Inflammatory macrophage treated with lipopolysaccharide for 1 hour (primary cell): ENCODE measurements around the gene BAZ2A.
A peak's percentile ranks its signal among the peaks of the same experiment; 100 is the strongest.

Source experiments
- DNase-seq, 2 donors: peaks; one replicate each; pipeline ENCODE4 v3.0.0-alpha.2; 2020 to 2022

Gene BAZ2A

DNA sequence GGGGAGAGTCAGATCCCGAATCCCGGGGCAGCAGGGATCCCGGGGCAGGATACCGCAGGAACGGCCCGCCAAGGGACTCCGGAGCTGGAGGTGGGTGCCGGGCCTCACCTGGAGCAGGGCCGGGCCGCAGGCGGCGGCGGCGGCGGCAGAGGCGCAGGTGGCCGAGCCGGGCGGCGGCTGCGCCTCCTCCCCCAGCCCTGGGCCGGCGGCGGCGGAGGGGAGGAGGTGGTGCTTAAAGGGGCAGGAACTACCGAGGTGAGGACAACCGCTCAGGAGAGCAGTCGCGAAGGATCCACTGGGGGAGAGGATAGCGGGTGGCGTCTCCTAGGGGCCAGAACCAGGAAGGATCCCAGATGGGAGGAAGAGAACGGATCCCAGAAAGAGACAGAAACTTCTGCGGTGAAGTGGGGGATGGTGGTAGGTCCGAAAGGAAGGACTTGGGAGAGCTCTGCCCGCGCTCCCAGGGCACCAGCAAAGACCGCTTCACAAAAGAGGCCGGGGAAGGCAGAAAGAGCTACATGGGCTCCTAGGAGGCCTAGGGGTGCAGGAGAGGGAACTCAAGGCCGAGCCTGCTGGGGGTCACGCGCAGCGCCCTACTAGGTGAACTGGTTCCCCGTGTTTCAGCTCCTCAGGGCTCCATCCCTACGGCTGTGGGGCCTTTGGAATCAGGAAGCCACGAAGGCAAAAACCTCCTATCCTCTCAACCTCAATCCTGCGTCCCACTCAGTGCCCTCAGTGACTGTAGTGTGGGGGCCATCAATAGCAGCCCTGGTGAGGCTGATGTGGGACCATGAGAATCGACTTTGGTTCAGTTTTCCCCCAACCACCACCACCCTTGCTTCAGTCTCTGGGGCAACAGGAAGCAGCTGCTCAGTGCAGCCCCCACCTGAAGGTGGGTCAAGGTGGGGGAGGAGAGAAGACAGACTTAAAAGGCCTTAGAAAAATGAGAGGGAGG, 5.0 kb upstream of the BAZ2A start:
- peak in 1 of 2 donors; percentile 27 for DNase-seq

- DNase-seq, result peak in 1 of 2 donors; percentile 50
Measured at GRCh38 chr12:56634242-56634836, 4.2 kb upstream of the BAZ2A start.

DNA sequence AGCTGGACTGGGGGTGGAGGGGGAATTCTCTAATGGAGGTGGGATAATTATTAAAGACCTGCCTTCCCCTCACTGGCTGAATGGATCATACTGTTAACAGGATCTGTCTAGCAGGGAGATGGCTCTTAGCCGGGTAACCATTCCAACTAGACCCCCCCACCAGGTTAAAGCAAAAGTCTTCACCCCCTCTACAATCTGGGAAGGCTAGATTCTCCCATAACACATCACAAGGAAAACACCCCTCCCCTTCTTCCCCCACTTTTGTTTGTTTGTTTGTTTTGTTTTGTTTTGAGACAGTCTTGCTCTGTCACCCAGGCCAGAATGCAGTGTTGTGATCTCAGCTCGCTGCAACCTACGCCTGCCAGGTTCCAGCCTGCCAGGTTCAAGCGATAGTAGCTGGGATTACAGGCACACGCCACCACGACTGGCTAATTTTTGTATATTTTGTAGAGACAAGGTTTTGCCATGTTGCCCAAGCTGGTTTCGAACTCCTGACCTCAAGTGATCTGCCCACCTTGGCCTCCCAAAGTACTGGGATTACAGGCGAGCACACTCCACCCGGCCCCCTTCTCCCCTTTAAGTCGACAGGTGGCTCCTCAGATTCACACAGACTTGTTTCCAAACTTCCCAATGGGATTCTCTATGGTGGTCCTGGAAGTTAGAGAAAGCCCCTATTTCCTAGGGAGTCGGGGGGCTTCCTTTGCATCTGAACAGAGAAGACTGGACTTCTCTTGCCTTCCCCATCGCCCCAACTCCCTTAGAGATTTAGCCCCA, 3.5 kb upstream of the BAZ2A start:
- no peak for DNase-seq

GRCh38 chr12:56632701-56633467, 2.8 kb upstream of the BAZ2A start:
- no peak for DNase-seq

DNA sequence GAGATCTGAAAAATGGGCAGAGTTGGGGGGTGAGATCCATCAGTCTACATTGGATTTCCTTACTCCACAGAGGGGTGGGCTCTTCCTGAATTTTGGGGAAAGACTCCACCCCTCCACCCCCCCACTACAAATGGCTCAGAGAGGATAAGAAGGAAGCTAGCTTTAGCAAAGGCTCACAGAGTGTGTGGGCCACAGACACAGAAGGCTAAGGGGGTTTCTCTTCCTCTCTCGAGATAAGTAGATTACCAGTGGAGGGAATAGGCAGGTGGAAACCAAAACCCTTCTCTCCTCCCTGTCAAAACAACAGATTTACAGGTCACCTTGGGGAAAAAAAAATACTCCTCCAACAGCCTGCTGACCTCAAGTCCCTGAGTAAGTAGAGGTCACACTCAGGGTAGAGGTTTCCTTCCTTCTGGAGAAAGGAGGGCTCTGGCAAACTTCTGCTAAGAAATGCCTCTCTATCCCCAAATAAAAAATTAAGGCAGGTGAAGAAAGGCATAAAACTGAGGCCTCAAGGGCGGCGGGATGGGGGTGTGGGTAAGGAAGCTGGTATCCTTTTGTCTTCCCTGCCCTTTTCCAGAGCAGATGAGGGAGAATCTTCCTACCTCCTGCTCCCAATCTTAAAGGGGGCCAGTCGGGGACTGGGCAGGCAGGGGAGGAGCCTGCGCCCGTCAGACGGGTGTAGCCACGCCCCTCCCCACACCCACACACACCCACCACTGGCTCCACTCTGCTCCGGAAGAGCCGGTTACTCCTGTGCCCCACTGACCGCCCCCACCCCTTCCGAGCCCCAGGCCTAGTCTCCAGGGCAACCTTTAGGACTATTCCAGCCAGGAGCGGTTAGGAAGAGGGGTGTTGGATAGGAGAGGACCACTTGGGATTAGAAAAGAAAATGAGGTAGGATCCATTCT, 1.9 kb upstream of the BAZ2A start:
- DNase-seq, result peak; percentile 66 to 76

- peak; percentile 29 to 72 for DNase-seq
Measured at GRCh38 chr12:56629459-56630179, 507 bp downstream of the BAZ2A start.

GRCh38 chr12:56628671-56629458, 1.3 kb downstream of the BAZ2A start:
- DNase-seq, result peak; percentile 66 to 80

GRCh38 chr12:56626701-56627100, 3.4 kb downstream of the BAZ2A start:
- DNase-seq, result no peak

DNA sequence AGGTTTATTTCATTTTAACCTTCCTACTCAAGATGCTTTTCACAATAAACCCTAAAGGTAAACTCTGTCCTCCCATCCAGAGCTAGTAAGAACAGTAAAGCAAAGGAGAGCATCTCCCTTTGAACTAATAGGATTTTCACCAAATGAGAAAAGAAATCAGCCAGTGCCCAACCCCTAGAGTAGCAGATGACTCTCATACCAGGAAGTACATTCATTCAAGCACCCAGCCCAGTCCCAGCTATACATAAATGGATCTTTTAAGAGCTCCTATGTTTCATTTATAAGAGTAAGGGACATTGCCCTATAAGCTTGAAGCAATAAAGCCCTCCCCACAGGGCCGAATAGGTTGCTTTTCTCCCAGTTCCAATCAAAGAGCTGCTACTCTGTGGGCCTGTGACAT, 7.6 kb downstream of the BAZ2A start:
- DNase-seq, result no peak

GRCh38 chr12:56616925-56617324, 13.2 kb downstream of the BAZ2A start:
- no peak for DNase-seq

DNA sequence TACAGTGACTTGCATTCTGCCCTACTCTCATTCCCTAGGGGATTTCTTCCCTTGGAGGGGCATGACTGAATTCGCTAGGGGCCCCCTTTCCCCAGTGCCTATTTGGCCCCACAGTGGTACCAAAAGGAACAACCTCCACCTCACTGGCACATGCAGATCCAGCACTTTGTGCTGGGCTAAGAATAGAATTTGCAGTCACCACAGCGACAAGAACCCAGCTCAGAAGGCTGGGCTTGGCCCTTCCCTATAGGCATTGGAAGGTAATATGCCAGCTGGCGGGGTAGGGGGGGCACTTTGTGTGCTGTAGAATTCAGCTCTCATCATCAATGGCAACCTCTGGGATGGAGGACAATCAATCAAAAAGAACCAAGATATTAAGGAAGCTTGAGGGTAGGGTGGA, 13.9 kb downstream of the BAZ2A start:
- no peak for DNase-seq

DNA sequence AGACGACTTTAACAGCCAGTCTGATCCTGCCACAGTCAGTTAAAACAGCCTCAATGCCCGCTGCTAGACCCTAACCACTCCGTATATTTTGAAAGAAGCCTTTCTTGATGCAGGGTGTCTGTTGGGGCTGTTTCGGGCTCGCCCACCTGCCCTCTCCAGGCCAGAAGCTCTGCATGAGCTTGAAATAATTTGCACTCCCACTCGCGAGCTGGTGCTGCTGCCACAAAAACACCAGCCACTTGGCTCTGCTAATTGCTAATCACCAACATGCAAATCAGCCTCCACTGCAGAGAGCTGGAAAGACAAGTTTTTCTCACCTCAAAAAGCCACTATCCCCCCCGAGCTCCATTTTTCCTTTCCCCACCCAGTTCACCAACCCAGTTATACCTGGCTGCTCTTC, 15.5 kb downstream of the BAZ2A start:
- no peak for DNase-seq

- DNase-seq, result no peak
Measured at GRCh38 chr12:56604355-56604754, 25.8 kb downstream of the BAZ2A start.

DNA sequence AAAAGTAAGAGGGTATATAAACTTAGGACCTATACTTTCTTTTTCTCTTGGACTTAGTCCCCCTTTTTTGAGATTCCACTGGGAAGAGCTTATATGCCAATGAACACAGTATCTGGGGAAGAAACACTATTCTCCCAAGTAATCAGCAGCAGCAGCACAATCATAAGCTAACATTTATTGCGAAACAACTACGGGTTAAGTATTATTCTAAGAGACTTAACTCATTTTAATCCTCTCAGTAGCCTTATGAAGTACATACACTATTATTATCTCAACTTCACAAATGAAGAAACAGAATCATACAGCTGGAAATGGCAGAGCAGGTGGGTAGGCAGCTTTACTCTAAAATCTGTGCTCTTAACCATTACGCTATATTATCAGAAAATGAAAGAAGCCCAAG, 27.9 kb downstream of the BAZ2A start:
- DNase-seq, result no peak

DNA sequence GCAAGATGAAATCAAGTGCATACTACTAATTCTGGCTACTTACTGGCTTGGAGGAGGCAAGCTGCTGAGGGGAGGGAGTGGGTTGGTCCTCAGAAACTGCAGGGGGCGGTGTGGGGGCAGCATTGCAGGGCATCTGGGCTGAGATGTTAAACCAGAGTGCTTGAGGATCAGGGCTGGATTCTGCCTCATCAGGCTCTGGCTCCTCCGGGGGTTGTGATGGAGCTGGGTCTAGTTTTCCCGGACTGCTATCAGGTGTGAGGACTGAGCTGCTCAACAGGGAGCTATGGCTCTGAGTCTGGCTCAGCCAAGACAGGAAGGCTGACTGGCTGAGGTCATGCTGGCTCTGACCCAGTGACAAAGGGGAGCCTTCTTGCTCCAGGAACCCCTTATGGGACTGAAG, 28.6 kb downstream of the BAZ2A start:
- no peak for DNase-seq

DNA sequence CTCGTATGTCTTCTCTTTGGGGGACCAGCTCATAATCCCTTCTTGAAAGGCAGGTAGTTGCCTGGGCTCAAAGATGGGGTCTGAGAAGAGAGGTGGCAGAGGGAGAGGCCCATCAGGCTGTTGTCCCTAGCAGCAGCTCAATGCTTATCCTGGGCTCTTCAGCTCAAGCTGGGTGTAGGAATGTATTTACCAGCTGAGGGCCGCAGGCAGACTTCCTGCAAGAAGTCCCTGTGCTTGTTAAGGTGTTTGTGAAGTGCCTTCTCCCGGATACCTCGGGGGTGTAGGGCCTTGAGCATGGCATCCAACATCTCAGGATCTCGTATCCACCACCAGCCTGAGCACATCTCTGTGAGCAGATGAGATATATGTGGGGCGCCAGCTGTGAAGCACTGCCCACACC, 29.4 kb downstream of the BAZ2A start:
- DNase-seq, result no peak

DNA sequence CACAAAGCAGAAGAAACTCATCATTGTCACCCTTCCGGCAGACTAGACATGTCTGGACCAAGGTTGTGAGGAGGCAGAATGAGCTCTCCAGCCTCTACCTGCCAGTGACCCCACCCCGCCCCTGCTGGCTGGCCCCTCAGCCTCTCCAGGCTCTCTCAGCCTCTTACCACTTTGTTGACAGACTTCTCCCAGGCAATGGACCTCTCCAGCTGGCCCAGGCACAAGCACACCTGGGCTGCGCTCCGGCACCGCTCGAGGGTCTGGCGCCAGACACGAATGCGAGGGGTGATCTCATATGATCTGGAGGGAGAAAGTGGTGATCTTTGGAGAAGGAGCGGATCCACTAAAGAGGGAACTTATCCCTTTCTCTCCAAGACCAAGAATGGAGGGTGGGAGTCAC, 30.3 kb downstream of the BAZ2A start:
- DNase-seq, result no peak

DNA sequence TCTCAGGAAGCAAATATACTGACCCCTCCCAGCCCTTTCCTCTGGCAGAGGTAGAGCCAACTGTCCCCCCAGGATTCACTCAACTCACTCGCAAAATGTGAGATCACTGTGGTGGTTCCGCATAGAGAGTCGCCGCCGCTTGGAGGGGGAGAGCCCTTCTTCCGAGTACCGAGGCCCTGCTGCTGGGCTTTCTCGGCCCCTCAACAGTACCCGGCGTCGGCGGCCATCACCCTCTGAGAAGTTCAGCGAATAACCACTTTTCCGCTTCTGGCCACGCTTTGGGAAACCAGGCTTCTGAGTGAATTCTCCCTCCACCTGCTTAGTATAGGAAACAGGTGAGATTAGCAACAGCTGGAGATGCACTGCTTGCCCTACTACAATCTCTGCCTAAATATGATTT, 31.1 kb downstream of the BAZ2A start:
- DNase-seq, result no peak

- no peak for DNase-seq
Measured at GRCh38 chr12:56596815-56597214, 33.3 kb downstream of the BAZ2A start.
